Mononuclear cell (primary cell): ENCODE measurements around the gene UBL7. TPM values are rescaled to one million over a fixed set of nuclear protein-coding genes. Genes with fewer than 3 reads are reported as not detected.

Source experiments
- H3K27me3 ChIP-seq: 2 replicates; pipeline ENCODE4 v1.6.0; 2011; ENCODE audit warnings: low read length, control low read depth; ENCODE audit not compliant: insufficient read depth
- H3K4me1 ChIP-seq: 2 replicates; pipeline ENCODE4 v1.5.1; 2011; ENCODE audit warnings: mild to moderate bottlenecking, low read length, control low read depth; ENCODE audit not compliant: insufficient read depth
- H3K4me3 ChIP-seq: 2 replicates; pipeline ENCODE4 v1.5.1; 2011; ENCODE audit warnings: mild to moderate bottlenecking, low read length, moderate library complexity
- H3K9me3 ChIP-seq: 2 replicates; pipeline ENCODE4 v1.5.1; 2011; ENCODE audit warnings: low read depth, mild to moderate bottlenecking, control low read depth, low read length
- total RNA-seq: library from RNA; depleted of rRNA; stranded (reverse); fragments of >200 nt; gene quantifications from one replicate; pipeline ENCODE4 v1.2.3, GENCODE V29; 2012

Gene UBL7
- total RNA-seq, 1 donor = 23.1 TPM

- Histone ChIP-seq H3K9me3 (no peaks in the 10 kb centered on the region), H3K4me3 (no peak overlapping the region), H3K4me1 (peaks cover 14% of the 10 kb centered on the region), H3K27me3 (no peaks in the 10 kb centered on the region)
Observed at GRCh38 chr15:74438206-74438605, 22.8 kb downstream of the UBL7 start.

GRCh38 chr15:74434263-74435136 lies 26.5 kb downstream of the UBL7 start:
- Histone ChIP-seq H3K27me3 (peaks cover 8% of the 10 kb centered on the region), H3K4me1 (peaks cover 36% of the 10 kb centered on the region)

DNA sequence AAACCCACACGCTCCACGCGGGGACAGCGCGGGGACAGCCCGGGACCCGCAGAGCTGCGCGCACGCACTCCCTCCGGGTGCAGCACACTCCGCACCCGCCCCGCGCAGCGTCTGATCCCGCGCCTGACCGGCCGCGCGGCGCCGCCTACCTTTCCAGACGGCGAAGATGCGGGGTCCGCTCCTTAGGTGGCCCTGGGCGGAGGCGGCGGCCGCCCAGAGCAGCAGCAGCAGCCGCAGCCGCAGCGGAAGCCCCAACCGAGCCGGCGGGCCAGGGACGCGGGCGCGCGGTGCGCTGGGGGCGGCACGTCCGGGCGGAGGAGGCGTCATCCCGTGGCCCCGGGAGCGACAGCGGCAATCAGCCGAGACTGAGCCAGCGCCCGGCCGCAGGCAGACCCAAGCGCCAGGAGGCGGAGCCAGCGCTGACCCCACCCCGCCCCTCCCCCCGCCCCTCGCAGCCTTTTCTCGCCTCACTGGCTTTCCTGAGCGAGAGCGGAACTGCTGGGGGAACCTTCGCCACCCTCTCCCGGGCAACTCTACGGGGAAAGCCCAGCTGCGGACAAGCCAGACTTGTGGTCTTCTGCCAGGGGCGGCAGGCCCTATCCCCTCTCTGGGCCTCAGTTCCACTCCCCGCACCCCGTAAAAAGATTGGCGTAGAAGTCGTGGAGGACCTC lies 27.2 kb downstream of the UBL7 start, which contains the start of gene SEMA7A:
SEMA7A (minus strand) TSS at position 367 of the 671 bp plus-strand sequence; CDS start at position 327, 40 bp downstream.
- peaks cover 44% of the 10 kb centered on the region for H3K4me1 ChIP-seq
- H3K27me3 ChIP-seq = peaks cover 8% of the 10 kb centered on the region
- peak within 1 kb of the TSS; percentile 56 for H3K4me3 ChIP-seq
- no peaks in the 10 kb centered on the region for H3K9me3 ChIP-seq

More at GRCh38 chr15:74434263-74435136, 26.5 kb downstream of the UBL7 start:
- peak overlapping the region; percentile 56 for H3K4me3 ChIP-seq
- H3K9me3 ChIP-seq = no peaks in the 10 kb centered on the region

DNA sequence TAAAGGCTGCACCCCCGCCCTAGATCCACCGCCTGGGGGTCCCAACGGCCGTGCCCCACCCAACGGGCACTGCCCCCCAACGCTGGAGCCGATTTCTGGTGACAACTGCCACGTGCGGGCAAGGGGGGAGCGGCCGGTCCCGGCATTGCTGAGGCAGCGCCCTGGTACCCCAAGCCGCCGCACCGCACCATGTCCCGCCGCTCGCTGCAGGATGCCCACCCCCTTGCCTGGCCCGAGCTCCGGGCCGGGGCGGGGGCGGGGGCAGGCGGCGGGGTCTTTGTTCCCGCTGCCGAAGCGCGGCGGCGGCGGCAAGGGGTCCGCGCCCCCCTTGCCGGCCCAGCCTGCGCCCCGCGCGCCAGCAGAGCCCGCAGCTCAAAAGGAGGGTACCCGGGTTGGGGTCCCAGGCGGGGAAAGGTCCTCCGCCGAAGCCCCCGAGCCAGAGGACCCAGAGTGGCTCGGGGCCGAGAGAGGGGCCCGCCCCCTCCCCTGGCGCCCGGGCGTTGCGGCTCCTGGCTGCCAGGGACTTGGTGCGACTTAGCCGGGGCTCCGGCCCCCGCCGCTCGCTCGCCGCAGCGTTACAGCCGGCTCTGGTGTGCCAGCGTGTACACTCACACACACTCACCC lies 27.9 kb downstream of the UBL7 start:
- Histone ChIP-seq H3K9me3 (no peaks in the 10 kb centered on the region), H3K4me1 (peaks cover 50% of the 10 kb centered on the region), H3K4me3 (peak overlapping the region; percentile 56), H3K27me3 (peaks cover 8% of the 10 kb centered on the region)

GRCh38 chr15:74432271-74432967 lies 28.5 kb downstream of the UBL7 start:
- Histone ChIP-seq H3K9me3 (no peaks in the 10 kb centered on the region), H3K4me1 (peaks cover 51% of the 10 kb centered on the region), H3K4me3 (peak overlapping the region; percentile 16), H3K27me3 (peaks cover 8% of the 10 kb centered on the region)

DNA sequence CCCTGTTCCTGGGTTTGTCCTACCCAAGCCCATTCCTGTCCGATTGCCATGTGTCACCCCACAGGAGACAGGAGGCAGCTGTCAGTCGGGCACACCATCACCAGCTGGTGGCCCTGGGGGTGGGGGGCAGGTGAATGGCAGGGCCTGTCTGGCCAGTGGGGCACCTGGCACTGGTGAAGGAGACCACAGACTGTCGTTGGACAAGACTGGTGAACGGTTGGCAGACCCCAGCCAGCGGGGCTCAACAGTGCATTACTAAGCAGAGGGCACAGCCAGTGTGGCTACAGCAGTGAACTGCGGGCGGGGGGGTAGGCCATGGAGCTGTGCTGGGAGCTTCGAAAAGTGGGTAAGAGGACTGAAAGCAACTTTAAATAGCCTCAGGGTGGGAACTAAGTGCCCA lies 29.3 kb downstream of the UBL7 start:
- Histone ChIP-seq H3K4me1 (peaks cover 51% of the 10 kb centered on the region), H3K4me3 (no peak overlapping the region), H3K27me3 (peaks cover 8% of the 10 kb centered on the region), H3K9me3 (no peaks in the 10 kb centered on the region)

DNA sequence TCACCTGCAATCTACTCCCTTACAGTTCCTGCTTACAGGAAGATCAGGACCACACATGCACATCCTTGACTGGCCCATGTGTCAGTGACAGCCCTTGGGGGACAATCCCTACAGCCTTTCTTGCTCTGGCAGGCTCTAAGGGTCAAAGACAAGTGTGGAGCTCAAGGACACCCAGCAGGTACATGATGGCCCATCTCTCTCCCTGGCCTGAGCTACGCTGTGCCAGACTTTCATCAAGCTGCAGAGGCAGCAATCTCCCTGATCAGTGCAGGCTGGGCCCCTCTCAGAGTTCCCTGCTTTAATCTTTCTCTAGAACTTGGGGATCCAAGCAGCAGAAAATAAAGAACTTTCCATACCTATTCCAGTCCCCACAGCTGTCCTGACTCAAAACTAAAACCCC lies 29.8 kb downstream of the UBL7 start:
- no peaks in the 10 kb centered on the region for H3K9me3 ChIP-seq
- peaks cover 51% of the 10 kb centered on the region for H3K4me1 ChIP-seq
- H3K27me3 ChIP-seq = peaks cover 8% of the 10 kb centered on the region
- no peak overlapping the region for H3K4me3 ChIP-seq

- Histone ChIP-seq H3K27me3 (peaks cover 8% of the 10 kb centered on the region), H3K4me1 (peaks cover 51% of the 10 kb centered on the region), H3K9me3 (no peaks in the 10 kb centered on the region), H3K4me3 (no peak overlapping the region)
Observed at GRCh38 chr15:74430510-74430951, 30.4 kb downstream of the UBL7 start.

- Histone ChIP-seq H3K9me3 (no peaks in the 10 kb centered on the region), H3K27me3 (peaks cover 8% of the 10 kb centered on the region), H3K4me1 (peaks cover 51% of the 10 kb centered on the region), H3K4me3 (no peak overlapping the region)
Observed at GRCh38 chr15:74429781-74430400, 31.1 kb downstream of the UBL7 start.

GRCh38 chr15:74428970-74429780 lies 31.8 kb downstream of the UBL7 start:
- peaks cover 8% of the 10 kb centered on the region for H3K27me3 ChIP-seq
- no peaks in the 10 kb centered on the region for H3K9me3 ChIP-seq
- no peak overlapping the region for H3K4me3 ChIP-seq
- H3K4me1 ChIP-seq = peaks cover 45% of the 10 kb centered on the region

- Histone ChIP-seq H3K27me3 (peaks cover 8% of the 10 kb centered on the region), H3K4me1 (peaks cover 40% of the 10 kb centered on the region), H3K4me3 (no peak overlapping the region), H3K9me3 (no peaks in the 10 kb centered on the region)
Observed at GRCh38 chr15:74428442-74428787, 32.5 kb downstream of the UBL7 start.

DNA sequence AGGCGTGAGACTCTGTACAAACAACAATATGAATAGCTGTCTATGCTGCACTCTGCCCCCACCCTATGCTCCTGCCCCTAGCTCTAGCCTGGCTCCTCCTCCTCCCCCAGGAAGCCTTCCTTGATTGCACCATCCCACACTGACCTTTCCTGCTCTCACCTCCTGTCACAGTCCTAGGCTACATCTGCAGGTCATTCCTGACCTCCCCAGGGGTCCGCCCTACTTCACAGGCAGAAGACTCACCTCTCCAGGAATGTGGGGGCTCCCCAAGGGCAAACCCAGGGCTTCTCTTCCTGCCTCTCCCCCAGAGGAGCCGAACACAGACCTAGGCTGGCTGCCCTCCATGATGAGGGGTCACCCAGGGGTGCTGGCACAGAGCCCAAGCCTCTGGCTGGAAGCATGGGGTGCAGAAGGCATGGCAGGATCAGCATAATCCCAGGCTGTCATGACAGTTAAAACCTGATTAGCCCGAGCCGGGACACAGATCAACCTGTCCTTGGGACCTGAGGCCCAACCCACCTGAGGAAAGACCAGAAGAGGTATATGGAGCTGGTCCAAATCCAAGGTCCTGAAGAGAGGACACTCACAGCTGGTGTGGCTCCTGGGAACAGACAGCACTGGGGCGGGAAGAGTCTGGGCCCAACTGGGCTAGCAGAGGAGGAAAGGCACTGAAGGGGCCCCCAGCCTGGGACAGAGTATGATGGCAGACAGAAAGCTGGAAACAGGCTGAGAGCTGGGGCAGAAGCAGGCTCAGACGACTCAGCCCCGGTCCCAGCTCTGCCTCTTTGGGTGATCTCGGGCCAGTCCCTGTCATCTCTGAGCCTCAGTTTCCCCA lies 33.1 kb downstream of the UBL7 start:
- peaks cover 38% of the 10 kb centered on the region for H3K4me1 ChIP-seq
- no peak overlapping the region for H3K4me3 ChIP-seq
- H3K27me3 ChIP-seq = peaks cover 8% of the 10 kb centered on the region
- no peaks in the 10 kb centered on the region for H3K9me3 ChIP-seq
